ENCODE measurements around the gene PIGC.
A peak's percentile ranks its signal among the peaks of the same experiment; 100 is the strongest.

Gene PIGC

GRCh38 chr1:172395576-172395975, 48.3 kb downstream of the PIGC start:
- Histone ChIP-seq H3K27me3 (replicated peaks; ENCODE audit: control insufficient read depth, insufficient read depth, low read length, poor library complexity, severe bottlenecking) (no peaks in the 10 kb centered on the region), H3K4me3 (ENCODE audit: insufficient read depth, low read depth, low read length, poor library complexity, severe bottlenecking) (no peak overlapping the region), H3K9me3 (ENCODE audit: control insufficient read depth, low read length) (no peaks in the 10 kb centered on the region), H3K4me1 (ENCODE audit: control insufficient read depth, insufficient read depth, low read length, poor library complexity, severe bottlenecking) (peaks cover 12% of the 10 kb centered on the region), H3K27ac (ENCODE audit: insufficient read depth, low read length, poor library complexity, severe bottlenecking) (peak overlapping the region; percentile 28), H3K36me3 (ENCODE audit: control insufficient read depth, insufficient read depth, low read length) (no peaks in the 10 kb centered on the region)
- no peak for DNase-seq

GRCh38 chr1:172394811-172395210, 49.1 kb downstream of the PIGC start:
- peak overlapping the region; percentile 19 for H3K4me3 ChIP-seq (ENCODE audit: insufficient read depth, low read depth, low read length, poor library complexity, severe bottlenecking)
- H3K36me3 ChIP-seq (ENCODE audit: control insufficient read depth, insufficient read depth, low read length) = no peaks in the 10 kb centered on the region
- peak overlapping the region; percentile 56 for H3K27ac ChIP-seq (ENCODE audit: insufficient read depth, low read length, poor library complexity, severe bottlenecking)
- H3K4me1 ChIP-seq (ENCODE audit: control insufficient read depth, insufficient read depth, low read length, poor library complexity, severe bottlenecking) = peaks cover 8% of the 10 kb centered on the region
- H3K9me3 ChIP-seq (ENCODE audit: control insufficient read depth, low read length) = no peaks in the 10 kb centered on the region
- H3K27me3 ChIP-seq (replicated peaks; ENCODE audit: control insufficient read depth, insufficient read depth, low read length, poor library complexity, severe bottlenecking) = no peaks in the 10 kb centered on the region
- no peak for DNase-seq

DNA sequence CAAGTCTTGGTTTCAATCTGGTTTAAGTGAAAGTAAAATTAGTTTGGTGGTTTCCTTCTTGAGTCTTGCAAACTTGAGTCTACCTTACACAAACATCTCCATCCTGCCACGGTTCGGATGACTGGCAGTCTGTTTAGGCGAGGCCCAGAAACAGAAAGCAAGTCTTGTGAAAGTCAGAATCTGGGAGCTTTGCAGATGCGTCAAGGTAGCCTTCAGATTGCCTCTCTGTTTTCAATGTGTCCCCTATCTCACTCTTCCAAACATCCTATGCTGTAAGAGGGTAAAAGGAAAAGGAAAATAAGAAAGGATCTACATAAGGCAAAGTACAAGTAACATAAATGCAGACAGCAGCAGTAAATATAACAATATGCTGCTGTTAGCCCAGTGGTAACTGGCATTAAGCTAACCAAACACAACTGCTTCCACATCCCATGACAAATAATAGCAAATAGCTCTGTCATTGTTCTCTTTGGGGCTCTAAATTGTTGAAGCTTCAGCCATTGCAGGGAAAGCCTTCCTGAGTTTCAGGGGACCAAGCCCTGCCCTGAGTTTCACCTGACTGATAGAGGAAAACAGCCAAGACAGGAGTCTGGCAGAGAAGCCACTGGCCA, 49.6 kb downstream of the PIGC start:
- peak; percentile 12 to 46 (median 22) for DNase-seq
- Histone ChIP-seq H3K27ac (ENCODE audit: insufficient read depth, low read length, poor library complexity, severe bottlenecking) (peak overlapping the region; percentile 56), H3K9me3 (ENCODE audit: control insufficient read depth, low read length) (no peaks in the 10 kb centered on the region), H3K4me3 (ENCODE audit: insufficient read depth, low read depth, low read length, poor library complexity, severe bottlenecking) (peak overlapping the region; percentile 19), H3K27me3 (replicated peaks; ENCODE audit: control insufficient read depth, insufficient read depth, low read length, poor library complexity, severe bottlenecking) (no peaks in the 10 kb centered on the region), H3K36me3 (ENCODE audit: control insufficient read depth, insufficient read depth, low read length) (no peaks in the 10 kb centered on the region), H3K4me1 (ENCODE audit: control insufficient read depth, insufficient read depth, low read length, poor library complexity, severe bottlenecking) (peaks cover 5% of the 10 kb centered on the region)

DNA sequence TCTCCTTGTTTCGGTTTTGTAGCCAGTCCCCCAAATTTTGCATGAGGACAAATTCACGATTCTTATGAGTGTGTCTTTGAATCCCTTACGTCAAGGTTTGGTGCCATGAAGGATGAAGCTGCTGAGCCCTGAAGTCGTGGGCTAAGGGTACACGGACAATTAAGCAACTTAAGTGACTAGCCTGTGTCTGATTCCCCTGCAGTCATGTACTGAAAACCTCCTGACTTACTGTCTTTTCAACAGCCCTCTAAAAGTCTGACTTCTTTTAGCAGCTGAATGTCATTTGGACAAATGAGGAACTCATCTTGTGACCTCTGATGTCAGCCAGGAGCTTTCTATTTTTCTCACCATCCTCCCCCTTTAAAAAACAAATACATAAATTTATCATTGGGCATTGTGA, 50.5 kb downstream of the PIGC start:
- no peaks in the 10 kb centered on the region for H3K36me3 ChIP-seq (ENCODE audit: control insufficient read depth, insufficient read depth, low read length)
- peaks cover 5% of the 10 kb centered on the region for H3K4me1 ChIP-seq (ENCODE audit: control insufficient read depth, insufficient read depth, low read length, poor library complexity, severe bottlenecking)
- no peak overlapping the region for H3K27ac ChIP-seq (ENCODE audit: insufficient read depth, low read length, poor library complexity, severe bottlenecking)
- no peaks in the 10 kb centered on the region for H3K27me3 ChIP-seq (replicated peaks; ENCODE audit: control insufficient read depth, insufficient read depth, low read length, poor library complexity, severe bottlenecking)
- DNase-seq = no peak
- H3K9me3 ChIP-seq (ENCODE audit: control insufficient read depth, low read length) = no peaks in the 10 kb centered on the region
- no peak overlapping the region for H3K4me3 ChIP-seq (ENCODE audit: insufficient read depth, low read depth, low read length, poor library complexity, severe bottlenecking)

DNA sequence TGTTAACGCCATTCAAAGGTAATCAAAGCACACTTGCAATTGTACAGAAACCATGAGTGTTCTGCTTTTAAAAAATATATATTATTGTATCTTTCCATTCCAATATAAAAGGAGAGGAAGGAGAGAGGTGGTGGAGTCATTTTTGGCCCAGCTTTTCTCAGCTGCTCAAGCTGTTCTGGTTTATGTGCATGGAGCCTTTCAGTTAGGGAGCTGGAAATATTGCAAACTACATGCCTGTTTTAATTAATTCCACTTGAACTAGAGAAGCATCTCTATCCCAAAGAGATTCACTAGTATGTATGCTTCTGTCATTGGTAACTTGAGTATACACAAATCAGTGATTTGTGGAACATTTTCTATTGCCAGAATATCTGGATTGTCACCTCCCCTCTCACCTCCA, 51.9 kb downstream of the PIGC start:
- no peaks in the 10 kb centered on the region for H3K27me3 ChIP-seq (replicated peaks; ENCODE audit: control insufficient read depth, insufficient read depth, low read length, poor library complexity, severe bottlenecking)
- no peaks in the 10 kb centered on the region for H3K9me3 ChIP-seq (ENCODE audit: control insufficient read depth, low read length)
- H3K27ac ChIP-seq (ENCODE audit: insufficient read depth, low read length, poor library complexity, severe bottlenecking) = no peak overlapping the region
- H3K36me3 ChIP-seq (ENCODE audit: control insufficient read depth, insufficient read depth, low read length) = no peaks in the 10 kb centered on the region
- H3K4me1 ChIP-seq (ENCODE audit: control insufficient read depth, insufficient read depth, low read length, poor library complexity, severe bottlenecking) = peaks cover 5% of the 10 kb centered on the region
- DNase-seq = no peak
- no peak overlapping the region for H3K4me3 ChIP-seq (ENCODE audit: insufficient read depth, low read depth, low read length, poor library complexity, severe bottlenecking)
